Stimulated activated CD8-positive, alpha-beta memory T cell treated with anti-CD3 and anti-CD28 coated beads, Interleukin-4, amount 100 ng/mL, for 1 hour (primary cell): ENCODE measurements around the gene RMDN2.
A peak's percentile ranks its signal among the peaks of the same experiment; 100 is the strongest.
"Not testable (repeated sequence)": the region's sequence is repeated elsewhere in the genome, so short reads cannot be mapped to it uniquely, and the experiment has no call there.

Experiments used
- DNase-seq, 2 donors: peaks; one replicate each; pipeline ENCODE4 v3.0.0-alpha.2; 2020; ENCODE audit warnings: low read depth in 2 of 2, low spot score in 1 of 2

Gene RMDN2

DNA sequence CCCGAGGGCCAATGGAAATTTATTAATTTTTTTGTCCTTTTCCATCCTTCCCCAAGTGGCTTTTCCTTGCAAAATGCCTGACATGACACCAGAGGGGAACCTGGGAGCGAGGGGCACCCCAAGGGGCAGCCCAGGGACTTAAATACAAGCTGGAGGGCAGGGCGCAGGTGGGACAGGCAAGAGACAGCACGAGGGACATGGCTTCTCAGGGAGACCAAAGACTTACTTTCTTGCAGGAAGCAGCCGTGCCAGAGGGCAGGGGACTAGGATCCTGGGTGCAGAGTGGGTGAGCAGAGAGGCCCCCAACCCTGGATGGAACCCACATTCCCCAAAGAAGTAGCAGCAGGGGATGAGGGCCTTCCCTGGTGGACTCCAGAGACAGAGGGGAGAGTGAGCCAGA, 5.3 kb downstream of the RMDN2 start:
- DNase-seq: not testable (repeated sequence)

DNA sequence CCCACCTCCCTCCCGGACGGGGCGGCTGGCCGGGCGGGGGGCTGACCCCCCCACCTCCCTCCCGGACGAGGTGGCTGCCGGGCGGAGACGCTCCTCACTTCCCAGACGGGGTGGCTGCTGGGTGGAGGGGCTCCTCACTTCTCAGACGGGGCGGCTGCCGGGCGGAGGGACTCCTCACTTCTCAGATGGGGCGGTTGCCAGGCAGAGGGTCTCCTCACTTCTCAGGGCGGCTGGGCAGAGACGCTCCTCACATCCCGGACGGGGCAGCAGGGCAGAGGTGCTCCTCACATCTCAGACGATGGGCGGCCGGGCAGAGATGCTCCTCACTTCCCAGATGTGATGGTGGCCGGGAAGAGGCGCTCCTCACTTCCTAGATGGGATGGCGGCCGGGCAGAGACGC, 7.8 kb downstream of the RMDN2 start:
- DNase-seq: not testable (repeated sequence)

DNA sequence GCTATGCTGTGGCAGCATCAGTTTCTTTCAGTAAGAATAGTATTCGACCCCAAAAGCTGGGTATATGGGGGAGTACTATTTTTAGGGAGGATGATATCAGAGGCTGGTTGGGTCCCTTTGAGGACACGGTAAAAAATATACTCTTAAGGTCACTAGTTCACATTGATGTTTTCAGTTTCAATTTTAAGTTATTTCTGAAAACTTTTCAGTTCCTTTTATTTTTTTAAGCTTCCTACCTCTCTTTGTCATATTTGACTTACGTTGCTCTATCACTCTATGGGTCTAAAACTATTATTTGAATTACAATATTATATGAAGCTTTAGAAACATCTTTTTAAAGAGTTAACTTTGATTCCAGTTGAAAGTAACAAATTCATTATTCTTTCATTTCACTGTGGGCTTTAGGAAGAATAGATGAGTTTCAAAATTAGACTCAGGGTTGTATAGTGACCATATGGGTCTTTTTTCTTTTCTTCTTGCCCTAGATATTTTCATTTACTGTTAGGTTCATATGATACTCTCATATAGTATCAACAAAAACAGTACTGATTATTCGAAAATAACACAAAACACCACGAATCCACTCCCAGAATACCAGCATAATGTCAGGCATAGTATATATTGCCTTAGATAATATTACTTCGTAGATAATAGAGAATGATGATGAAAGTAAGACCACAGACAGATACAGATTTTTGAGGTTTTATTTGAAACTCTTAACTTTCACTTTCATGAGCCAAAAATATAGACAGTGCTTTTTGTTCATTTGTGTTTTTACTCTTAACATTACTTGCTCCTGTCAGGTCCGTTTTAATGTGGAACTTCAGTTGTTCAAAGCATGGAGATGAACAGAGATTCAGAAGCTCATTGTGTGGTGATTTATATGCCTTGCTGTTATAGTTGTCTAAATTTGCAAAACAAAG, 9.8 kb downstream of the RMDN2 start:
- DNase-seq: no peak

DNA sequence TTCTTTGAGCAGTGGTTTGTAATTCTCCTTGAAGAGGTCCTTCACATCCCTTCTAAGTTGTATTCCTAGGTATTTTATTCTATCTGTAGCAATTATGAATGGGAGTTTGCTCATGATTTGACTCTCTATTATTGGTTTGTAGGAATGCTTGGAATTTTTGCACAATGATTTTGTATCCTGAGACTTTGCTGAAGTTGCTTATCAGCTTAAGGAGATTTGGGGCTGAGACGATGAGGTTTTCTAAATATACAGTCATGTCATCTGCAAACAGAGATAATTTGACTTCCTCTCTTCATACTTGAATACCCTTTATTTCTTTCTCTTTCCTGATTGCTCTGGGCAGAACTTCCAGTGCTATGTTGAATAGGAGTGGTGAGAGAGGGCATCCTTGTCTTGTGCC, 12.5 kb downstream of the RMDN2 start:
- not testable (repeated sequence) for DNase-seq

DNA sequence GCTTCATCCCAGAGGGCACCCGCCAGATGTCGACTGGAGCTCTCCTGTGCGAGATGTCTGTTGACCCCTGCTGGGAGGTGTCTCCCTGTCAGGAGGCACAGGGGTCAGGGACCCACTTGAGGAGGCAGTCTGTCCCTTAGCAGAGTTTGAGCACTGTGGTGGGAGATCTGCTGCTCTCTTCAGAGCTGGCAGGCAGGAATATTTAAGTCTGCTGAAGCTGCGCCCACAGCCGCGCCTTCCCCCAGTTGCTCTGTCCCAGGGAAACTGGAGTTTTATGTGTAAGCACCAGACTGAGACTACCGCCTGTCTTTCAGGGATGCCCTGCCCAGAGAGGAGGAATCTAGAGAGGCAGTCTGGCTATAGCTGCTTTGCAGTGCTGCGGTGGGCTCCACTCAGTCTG, 16.2 kb downstream of the RMDN2 start:
- not testable (repeated sequence) for DNase-seq

DNA sequence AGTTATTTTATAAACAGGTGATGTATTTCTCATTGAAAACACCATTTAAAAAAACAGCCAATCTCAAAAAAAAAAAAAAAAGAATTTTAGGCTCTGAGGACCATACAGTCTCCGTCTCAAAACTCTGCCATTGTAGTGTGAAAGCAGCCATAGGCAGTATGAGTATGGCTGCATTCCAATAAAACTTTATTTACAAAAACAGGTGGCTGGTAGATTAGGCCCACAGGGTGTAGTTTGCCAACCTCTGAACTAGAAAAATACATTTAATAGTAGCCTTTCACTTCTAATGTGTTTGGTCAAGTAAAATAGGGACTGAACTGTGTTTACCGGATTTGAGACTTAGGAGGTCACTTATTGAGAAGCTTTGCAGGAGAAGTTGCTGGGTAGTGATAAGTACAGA, 19.2 kb downstream of the RMDN2 start:
- no peak for DNase-seq

DNA sequence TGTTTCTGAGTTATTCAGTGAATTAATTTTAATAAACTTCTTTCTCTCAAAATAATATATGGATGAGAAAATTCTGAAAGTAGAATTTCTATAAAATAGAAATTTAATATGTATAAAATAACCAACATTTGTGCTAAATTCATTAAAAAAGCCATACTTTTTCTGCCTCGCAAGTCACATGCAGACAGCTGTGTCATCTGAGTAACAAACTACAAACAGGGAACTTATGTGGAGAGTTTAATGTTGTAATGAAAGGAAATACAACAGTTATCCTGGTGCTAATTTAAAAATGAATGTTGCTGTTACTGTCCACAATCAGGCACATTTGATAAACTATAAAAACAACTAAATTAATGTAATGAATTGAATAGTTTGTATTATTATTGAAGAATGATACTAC, 22.2 kb downstream of the RMDN2 start:
- no peak for DNase-seq

DNA sequence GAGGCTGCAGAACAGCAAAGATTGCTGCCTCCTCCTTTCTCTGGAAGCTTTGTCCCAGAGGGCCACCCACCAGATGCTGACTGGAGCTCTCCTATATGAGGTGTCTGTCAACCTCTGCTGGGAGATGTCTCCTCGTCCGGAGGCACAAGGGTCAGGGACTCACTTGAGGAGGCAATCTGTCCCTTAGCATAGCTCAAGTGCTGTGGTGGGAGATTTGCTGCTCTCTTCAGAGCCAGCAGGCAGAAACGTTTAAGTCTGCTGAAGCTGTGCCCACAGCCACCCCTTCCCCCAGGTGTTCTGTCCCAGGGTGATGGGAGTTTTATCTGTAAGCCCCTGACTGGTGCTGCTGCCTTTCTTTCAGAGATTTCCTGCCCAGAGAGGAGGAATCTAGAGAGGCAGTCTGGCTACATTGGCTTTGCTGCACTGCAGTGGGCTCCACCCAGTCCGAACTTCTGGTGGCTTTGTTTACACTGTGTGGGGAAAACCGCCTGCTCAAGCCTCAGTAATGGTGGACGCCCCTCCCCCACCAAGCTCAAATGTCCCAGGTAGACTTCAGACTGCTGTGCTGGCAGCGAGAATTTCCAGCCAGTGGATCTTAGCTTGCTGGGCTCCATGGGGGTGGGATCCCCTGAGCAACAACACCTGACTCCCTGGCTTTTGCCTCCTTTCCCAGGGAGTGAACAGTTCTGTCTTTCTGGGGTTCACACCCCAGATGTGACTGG, 37.1 kb downstream of the RMDN2 start:
- DNase-seq: not testable (repeated sequence)

DNA sequence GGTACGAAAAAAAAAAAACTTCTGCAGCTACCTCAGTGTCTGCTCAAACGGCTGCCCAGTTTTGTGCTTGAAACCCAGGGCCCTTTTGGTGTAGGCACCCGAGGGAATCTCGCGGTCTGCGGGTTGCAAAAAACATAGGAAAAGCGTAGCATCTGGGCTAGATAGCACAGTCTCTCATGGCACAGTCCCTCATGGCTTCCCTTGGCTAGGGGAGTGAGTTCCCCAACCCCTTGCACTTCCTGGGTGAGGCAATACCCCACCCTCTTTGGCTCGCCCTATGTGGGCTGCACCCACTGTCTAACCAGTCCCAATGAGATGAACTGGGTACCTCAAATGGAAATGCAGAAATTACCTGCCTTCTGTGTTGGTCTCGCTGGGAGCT, 37.6 kb downstream of the RMDN2 start:
- DNase-seq: not testable (repeated sequence)

DNA sequence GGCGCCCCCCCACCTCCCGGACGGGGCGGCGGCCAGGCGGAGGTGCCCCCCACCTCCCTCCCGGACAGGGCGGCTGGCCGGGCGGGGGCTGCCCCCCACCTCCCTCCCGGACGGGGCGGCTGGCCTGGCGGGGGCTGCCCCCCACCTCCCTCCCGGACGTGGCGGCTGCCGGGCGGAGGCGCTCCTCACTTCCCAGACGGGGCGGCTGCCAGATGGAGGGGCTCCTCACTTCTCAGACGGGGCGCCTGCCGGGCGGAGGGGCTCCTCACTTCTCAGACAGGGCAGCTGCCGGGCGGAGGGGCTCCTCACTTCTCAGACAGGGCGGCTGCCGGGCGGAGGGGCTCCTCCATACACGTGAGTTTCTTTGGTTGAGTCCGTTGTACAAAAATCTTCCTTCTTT, 38.8 kb downstream of the RMDN2 start:
- DNase-seq: not testable (repeated sequence)

DNA sequence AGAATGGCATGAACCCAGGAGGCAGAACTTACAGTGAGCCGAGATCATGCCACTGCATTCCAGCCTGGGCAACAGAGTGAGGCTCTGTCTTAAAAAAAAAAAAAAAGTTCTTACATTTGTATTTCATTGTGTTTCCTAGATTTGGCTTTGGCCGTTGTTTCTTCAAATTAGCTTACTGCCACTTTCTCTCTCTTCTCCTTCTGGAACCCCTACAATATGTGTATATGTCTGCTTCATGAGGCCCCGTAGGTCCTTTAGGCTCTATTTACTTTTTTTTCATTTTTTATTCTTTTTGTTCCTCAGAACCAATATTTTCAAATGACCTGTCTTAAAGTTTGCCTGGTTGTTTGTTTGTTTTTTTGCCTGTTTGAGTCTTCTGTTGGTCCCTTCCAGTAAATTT, 41.2 kb downstream of the RMDN2 start:
- no peak for DNase-seq

DNA sequence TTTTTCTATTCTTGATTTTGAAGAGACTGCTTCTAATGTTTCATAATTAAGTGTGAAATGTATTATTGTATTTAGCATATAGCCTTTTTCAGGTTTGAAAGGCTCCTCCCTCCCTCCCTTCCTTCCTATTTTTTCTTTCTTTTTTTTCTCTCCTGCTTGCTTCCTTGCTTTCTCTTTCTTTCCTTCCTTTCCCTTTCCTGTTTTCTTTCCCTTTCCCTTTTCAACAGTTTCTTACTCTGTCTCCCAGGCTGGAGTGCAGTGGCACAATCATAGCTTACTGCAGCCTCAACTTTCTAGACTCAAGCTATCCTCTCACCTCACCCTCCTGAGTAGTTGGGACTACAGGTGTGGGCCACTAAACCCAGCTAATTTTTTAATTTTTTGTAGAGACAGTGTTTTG, 44.6 kb downstream of the RMDN2 start:
- no peak for DNase-seq

DNA sequence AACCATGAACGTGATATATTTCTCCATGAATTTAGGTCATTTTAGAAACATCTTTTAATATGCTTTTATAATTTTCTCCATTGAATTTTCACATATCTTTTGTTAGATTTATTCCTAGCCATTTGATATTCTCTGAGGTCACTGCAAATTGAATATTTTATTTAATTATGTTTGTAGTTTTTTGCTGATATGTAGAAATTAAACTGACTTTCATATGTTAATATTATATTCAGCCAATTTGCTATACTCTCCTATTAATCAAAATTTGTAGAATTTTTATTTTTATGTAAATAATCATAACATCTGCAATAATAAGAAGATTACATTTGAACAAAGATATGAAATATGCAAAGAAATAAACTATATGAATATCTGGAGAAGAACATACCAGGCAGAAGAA, 46.9 kb downstream of the RMDN2 start:
- DNase-seq: no peak

DNA sequence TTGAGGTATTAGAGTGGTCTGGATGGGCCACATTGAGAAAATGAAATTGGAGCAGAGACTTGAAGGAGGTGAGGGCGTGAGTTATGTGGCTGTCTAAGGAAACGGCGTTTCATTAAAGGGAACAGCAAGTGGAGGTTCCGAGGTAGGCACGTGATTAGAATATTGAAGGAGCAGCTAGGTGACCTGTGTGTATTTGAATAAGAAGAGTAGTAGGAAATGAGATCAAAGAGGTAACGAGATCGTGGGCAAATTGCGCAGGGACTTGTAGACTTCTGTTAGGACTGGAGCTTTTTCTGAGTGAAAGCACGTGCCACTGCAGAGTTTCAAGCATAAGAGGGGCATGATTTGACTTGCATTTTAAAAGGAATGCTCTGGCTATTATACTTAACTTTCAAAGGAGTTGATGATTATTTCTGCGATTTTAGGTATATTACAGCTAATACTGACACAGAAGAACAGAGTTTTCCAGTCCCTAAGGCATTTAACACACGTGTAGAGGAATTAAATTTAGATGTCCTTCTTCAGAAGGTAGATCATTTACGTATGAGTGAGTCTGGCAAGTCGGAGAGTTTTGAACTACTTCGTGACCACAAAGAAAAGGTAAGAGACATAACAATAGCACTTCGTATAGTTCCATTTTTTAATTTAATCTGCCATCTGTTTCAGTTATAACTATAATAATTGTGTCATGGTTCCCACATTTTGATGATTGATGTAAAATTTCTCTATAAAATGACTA, 48.7 kb downstream of the RMDN2 start:
- no peak for DNase-seq

DNA sequence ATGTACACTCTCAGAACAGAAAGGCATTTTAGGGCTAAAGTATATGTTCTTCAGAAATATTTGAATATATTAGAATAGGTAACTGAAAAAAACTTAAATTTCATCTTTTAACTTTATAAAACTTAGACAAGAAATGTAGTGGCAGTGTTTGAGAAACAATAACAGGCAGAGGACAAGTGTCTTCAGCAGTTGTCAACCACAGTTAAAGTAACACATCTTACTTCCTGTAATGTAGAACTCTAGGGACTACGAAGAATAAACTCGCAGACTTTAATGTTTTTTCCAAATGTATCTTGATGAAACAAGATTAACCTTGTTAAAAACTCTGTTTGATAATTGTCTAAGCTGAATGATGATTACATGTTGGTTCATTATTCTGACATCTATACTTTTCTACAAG, 50.7 kb downstream of the RMDN2 start:
- DNase-seq: no peak

DNA sequence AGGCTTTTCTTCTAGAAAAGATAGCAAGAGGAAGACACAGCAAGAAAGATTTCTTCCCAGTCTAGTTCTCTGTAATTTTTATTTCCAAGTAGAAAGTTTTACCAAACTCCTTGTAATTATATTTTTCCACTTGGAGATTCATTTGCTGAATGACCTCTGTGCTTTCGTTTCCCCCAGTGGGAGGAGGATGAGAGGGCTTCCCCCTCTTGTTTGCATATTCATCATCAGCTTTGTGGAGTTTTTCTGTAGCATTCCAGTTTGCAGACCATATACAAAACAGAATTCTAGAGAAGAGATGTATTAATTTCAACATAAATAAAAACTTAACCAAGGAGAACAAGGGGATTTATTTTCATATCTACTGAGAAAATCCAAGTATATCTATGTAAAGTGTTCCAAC, 51.3 kb downstream of the RMDN2 start:
- no peak for DNase-seq

DNA sequence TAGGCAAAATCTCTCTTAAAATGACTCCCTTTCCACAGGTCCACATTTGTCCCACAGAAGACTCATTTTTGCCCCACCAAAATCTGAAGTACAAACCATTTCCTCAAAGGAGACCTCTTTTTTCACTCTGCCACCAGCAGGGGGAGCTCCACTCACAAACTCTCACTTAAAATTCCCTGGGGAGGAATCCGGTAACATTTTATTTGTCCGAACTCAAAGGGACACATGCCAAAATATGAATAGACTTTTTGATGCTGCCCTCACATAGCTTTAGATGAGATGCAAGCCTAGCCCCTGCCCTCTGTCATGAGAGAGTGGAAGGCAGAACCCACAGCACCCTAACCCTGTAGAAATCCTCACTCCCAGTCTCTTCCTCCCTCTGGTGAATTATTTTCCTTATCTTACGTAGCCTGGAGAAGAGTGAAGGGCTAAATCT, 57.1 kb downstream of the RMDN2 start:
- peak; percentile 18 to 27 for DNase-seq

DNA sequence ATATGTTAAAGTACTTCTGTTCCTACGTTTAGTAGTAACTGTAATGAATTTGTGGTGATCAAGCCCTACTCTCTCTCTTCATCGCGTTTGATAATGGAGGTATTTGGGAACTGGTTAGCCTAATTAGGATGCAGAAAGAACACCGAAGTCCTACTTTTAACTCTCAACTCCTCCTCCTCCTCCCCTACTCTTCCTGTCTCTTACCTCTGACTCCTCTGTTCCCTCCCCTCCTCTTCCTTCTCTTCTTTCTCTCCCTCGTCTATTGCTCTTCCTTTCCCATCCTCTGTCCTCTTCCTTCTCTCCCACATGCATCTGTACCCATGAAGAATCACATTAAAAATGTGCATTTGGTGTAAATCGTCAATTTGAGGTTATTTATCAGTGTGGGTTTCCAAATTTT, 57.8 kb downstream of the RMDN2 start:
- DNase-seq: no peak

DNA sequence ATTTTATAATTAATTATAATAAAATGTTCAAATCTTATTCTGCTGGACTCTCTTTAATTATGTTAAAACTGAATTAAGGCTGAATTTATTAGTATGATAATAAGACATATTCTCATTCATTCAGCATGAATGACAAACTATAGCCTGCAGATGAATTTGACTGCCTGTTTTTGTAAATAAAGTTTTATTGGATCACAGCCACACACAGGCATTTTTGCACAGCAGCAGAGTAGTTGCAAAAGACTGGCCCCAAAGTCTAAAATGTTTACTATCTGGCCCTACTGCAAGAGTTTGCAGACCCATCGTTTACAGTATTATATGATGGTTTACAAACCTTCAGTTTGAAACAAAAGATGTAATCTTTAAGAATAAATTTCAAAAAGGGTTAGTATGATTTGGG, 58.6 kb downstream of the RMDN2 start:
- no peak for DNase-seq

DNA sequence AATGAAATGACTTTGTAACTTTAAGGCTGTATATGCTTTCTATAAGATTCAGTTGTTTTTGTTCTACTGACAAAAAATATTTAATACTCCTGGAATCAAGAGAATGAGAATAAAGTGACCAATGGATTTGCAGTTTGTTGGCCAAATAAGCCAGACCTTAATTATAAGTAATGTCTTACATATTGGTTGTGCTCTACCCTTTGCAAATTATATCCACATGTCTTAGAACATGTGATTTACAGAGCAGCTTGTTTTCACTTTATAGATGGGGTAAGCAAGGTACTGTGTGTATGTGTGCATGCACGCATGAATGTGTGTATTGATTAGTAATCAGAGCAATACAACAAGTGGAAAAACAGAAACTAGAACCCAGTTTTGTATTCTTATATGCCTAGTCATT, 59.1 kb downstream of the RMDN2 start:
- no peak for DNase-seq

DNA sequence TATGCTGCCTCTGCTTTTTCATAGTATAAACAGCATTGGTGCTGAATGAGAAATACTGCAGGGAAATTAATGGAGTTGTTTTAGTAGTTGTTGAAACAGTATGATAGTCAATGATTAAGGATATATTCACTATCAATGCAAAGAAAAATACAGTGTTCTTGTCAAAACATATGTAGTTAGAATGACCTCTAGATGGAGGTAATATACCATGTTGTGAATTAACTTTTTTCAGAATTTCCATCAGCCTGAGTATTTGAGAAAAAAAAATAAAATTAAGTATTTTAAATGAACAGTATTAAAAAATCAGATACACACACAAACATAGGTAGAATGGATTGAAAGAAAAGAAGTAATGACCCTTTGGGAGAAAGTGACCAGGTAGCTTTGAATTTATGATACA, 59.5 kb downstream of the RMDN2 start:
- DNase-seq: no peak

DNA sequence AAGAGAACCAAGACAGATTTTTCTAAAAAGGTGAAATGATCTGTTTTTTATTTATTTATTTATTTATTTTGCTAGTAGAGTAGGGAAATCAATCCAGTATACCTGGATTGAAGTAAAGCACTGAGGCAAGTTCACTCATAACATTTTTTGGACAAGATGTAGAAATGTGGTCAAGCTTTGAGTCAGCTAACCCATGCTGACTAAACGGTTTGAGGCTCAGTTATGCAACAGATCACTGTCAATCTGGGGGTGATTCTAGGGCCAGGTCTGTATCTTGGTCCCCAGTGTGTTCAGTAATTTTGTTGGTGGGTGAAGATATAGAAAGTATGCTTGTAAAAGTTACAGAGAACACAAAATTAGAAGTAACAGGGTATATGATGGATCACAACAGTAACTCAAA, 60.2 kb downstream of the RMDN2 start:
- no peak for DNase-seq
